HepG2 (cell line): ENCODE data around the gene LCLAT1. TPM values are rescaled to one million over a fixed set of nuclear protein-coding genes. Genes with fewer than 3 reads are reported as not detected.

Experiments
- ATAC-seq: fragments of 200-7000 bp; cut with Tn5 transposase; 3 replicates; pipeline ENCODE4 v1.9.1; 2020; ENCODE audit warnings: mild to moderate bottlenecking, moderate library complexity
- BruUV-seq: library from RNA; stranded (reverse); fragments of 400-500 nt; replicated peaks from 2 replicates; lab custom pipeline; 2021; lab: Mats Ljungman, UMichigan
- CTCF ChIA-PET: fragments of 300-600 bp; formaldehyde crosslinking; extraction: SDS; loops from one replicate; lab custom pipeline; 2021; ENCODE audit warnings: low total read pairs, inconsistent platforms, low intra/inter-chr PET ratio; lab: Yijun Ruan, JAX
- POLR2A ChIA-PET: fragments of 350-600 bp; sonication (Branson Sonifier 250); formaldehyde crosslinking; loops from one replicate; lab custom pipeline; 2020; ENCODE audit warnings: antibody characterized with exemption, inconsistent platforms; lab: Yijun Ruan, JAX
- DNase-seq: peaks from one replicate; pipeline ENCODE4 v3.0.0-alpha.2; 2015; ENCODE audit warnings: low spot score
- FAIRE-seq: peaks from 3 replicates; lab custom pipeline; 2011; peaks lifted over from hg19 to GRCh38; lab: Jason Lieb, UNC
- H2AFZ ChIP-seq: one replicate; pipeline ENCODE4 v1.6.1; 2011; ENCODE audit warnings: low read length, inconsistent platforms
- H3K27ac ChIP-seq: fragments of 300-600 bp; 3 replicates; pipeline ENCODE4 v1.8.0; 2011; ENCODE audit warnings: mixed run types, mild to moderate bottlenecking, mixed read lengths, low read length, inconsistent platforms; ENCODE audit not compliant: insufficient read depth; ENCODE audit errors: extremely low read length
- H3K27me3 ChIP-seq, 2 experiments: fragments of 200-600 bp in 1 of 2; 2 replicates in 1 of 2; 3 replicates in 1 of 2; pipeline versions ENCODE4 v1.6.0 to v1.8.0; 2011; ENCODE audit warnings: low read length in 2 of 2, mild to moderate bottlenecking in 2 of 2, moderate library complexity in 2 of 2, inconsistent platforms in 1 of 2; ENCODE audit not compliant: insufficient read depth in 2 of 2, control insufficient read depth in 1 of 2
- H3K36me3 ChIP-seq, 2 experiments: fragments of 200-600 bp in 1 of 2; replicated peaks in 1 of 2; 2 replicates in 1 of 2; 3 replicates in 1 of 2; pipeline versions ENCODE4 v1.5.1 to v1.8.0; 2011; ENCODE audit warnings: low read length in 2 of 2, inconsistent platforms in 1 of 2; ENCODE audit not compliant: insufficient read depth in 2 of 2, control insufficient read depth in 1 of 2
- H3K4me1 ChIP-seq: 2 replicates; pipeline ENCODE4 v1.5.1; 2012; ENCODE audit warnings: low read length, inconsistent platforms; ENCODE audit not compliant: insufficient read depth
- H3K4me2 ChIP-seq: 2 replicates; pipeline ENCODE4 v1.6.0; 2011; ENCODE audit warnings: low read depth, low read length, inconsistent platforms
- H3K4me3 ChIP-seq, 3 experiments: fragments of 200-600 bp in 1 of 3; sonication (generic), shearing (Covaris generic) in 1 of 3; replicated peaks in 1 of 3; 2 replicates each; pipeline ENCODE4 v1.5.1; 2011 to 2016; ENCODE audit warnings: low read length in 3 of 3, inconsistent platforms in 2 of 3, low read depth in 2 of 3, mild to moderate bottlenecking in 2 of 3, control low read depth in 1 of 3, mixed read lengths in 1 of 3; ENCODE audit not compliant: insufficient read depth in 1 of 3
- H3K79me2 ChIP-seq: one replicate; pipeline ENCODE4 v1.6.1; 2011; ENCODE audit warnings: low read length, inconsistent platforms; ENCODE audit not compliant: insufficient read depth
- H3K9ac ChIP-seq: 2 replicates; pipeline ENCODE4 v1.6.0; 2011; ENCODE audit warnings: mild to moderate bottlenecking, low read depth, low read length, inconsistent platforms; ENCODE audit not compliant: insufficient read depth
- H3K9me3 ChIP-seq: 2 replicates; pipeline ENCODE4 v1.5.1; 2012; ENCODE audit warnings: mild to moderate bottlenecking, low read length
- H4K20me1 ChIP-seq: 2 replicates; pipeline ENCODE4 v1.6.0; 2011; ENCODE audit warnings: inconsistent platforms, mild to moderate bottlenecking, low read length, moderate library complexity; ENCODE audit not compliant: insufficient read depth
- CBX5 ChIP-seq: sonication (generic); formaldehyde crosslinking; IDR thresholded peaks from 2 replicates; pipeline ENCODE4 v1.4.0; 2020; ENCODE audit warnings: missing genetic modification reagents, borderline replicate concordance
- HMG20B ChIP-seq: conservative IDR thresholded peaks from 2 replicates; pipeline ENCODE4 v1.6.1; 2016; ENCODE audit warnings: missing genetic modification reagents, missing compliant biosample characterization
- HNF4G ChIP-seq, 2 experiments: sonication (generic) in 1 of 2; formaldehyde crosslinking in 1 of 2; IDR thresholded peaks; 2 replicates each; pipeline versions ENCODE4 v1.4.0 to v1.6.1; 2011 to 2020; ENCODE audit warnings: borderline replicate concordance in 2 of 2, low read depth in 2 of 2, mild to moderate bottlenecking in 2 of 2, low read length in 1 of 2, missing genetic modification reagents in 1 of 2, moderate library complexity in 1 of 2
- HOXA9 ChIP-seq: sonication (generic); formaldehyde crosslinking; IDR thresholded peaks from 2 replicates; pipeline ENCODE4 v1.8.1; 2022; ENCODE audit warnings: missing genetic modification reagents, mild to moderate bottlenecking, moderate library complexity, borderline replicate concordance
- JARID2 ChIP-seq: sonication (generic); formaldehyde crosslinking; IDR thresholded peaks from 2 replicates; pipeline ENCODE4 v1.8.1; 2023; ENCODE audit warnings: missing genetic modification reagents, inconsistent platforms; ENCODE audit not compliant: insufficient replicate concordance
- KMT2B ChIP-seq: IDR thresholded peaks from 2 replicates; pipeline ENCODE4 v1.6.1; 2016; ENCODE audit warnings: missing genetic modification reagents, missing compliant biosample characterization
- YEATS4 ChIP-seq: sonication (generic); formaldehyde crosslinking; IDR thresholded peaks from 2 replicates; pipeline ENCODE4 v1.4.0; 2020; ENCODE audit warnings: missing genetic modification reagents, borderline replicate concordance
- ZBTB4 ChIP-seq: sonication (generic); formaldehyde crosslinking; IDR thresholded peaks from 2 replicates; pipeline ENCODE4 v1.4.0; 2020; ENCODE audit warnings: missing genetic modification reagents, mild to moderate bottlenecking, borderline replicate concordance
- ZNF441 ChIP-seq: sonication (generic); formaldehyde crosslinking; IDR thresholded peaks from 2 replicates; pipeline ENCODE4 v1.7.0; 2021; ENCODE audit warnings: missing genetic modification reagents, borderline replicate concordance
- ZNF879 ChIP-seq: sonication (generic); formaldehyde crosslinking; IDR thresholded peaks from 2 replicates; pipeline ENCODE4 v1.8.1; 2023; ENCODE audit warnings: missing genetic modification reagents
- WGBS: methylation state at CpG from one replicate; pipeline ENCODE4 v1.1.6; 2017; ENCODE audit warnings: low lambda C conversion rate; 5-methylcytosine and 5-hydroxymethylcytosine counted together
- in situ Hi-C: cut with HindIII; loops from 2 replicates; pipeline ENCODE4 v1.10.0; 2017; ENCODE audit warnings: low pct_unique_long_range_greater_than_20kb; ENCODE audit not compliant: extremely low pct_ligation_motif_present
- intact Hi-C: fragments of 100-400 bp; cut with micrococcal nuclease; formaldehyde crosslinking; loops from one replicate; pipeline ENCODE4 v1.10.0; 2022; ENCODE audit not compliant: unreplicated experiment
- polyA plus RNA-seq, 8 experiments: library from polyadenylated mRNA; depleted of rRNA in 3 of 8; stranded (reverse) in 7 of 8; unstranded in 1 of 8; fragments of >200 nt; fragmentation: Illumina TruSeq in 4 of 8; extraction: Trizol in 4 of 8; gene quantifications; 2 replicates each; pipeline versions ENCODE4 v1.2.1 to v1.2.3, GENCODE V29; 2011 to 2016; ENCODE audit warnings: low read depth in 4 of 8, missing spikeins in 1 of 8, mixed read lengths in 1 of 8; ENCODE audit not compliant: insufficient read depth in 1 of 8
- total RNA-seq, 5 experiments: library from RNA; depleted of rRNA; stranded (reverse); fragments of >200 nt; fragmentation: Illumina TruSeq; extraction: Trizol; gene quantifications; 2 replicates each; pipeline ENCODE4 v1.2.3, GENCODE V29; 2016; ENCODE audit warnings: low read depth in 1 of 5

The LCLAT1 gene
- total and polyA plus RNA-seq, 2 of the 13 experiments (the other 11 are each of a cell fraction or from before 2014, with no cell fraction given), result 18.0 to 28.0 TPM

GRCh38 chr2:30631051-30631671 is 184.1 kb downstream of the LCLAT1 start:
- BruUV-seq, result no TSS peak
- H3K27me3 ChIP-seq, result no peaks in the 10 kb centered on the region
- DNase-seq (no peak), ATAC-seq (no peak), FAIRE-seq (no peak)
- TF ChIP-seq ZNF879 (no peak), ZNF441 (no peak), HNF4G (IDR thresholded peaks at IDR 0.05; ENCODE audit: borderline replicate concordance, low read depth, low read length) (no peak), HNF4G (CRISPR knock-in tag; IDR thresholded peaks at IDR 0.05; ENCODE audit: borderline replicate concordance, low read depth) (no peak), YEATS4 (CRISPR knock-in tag) (no peak), HOXA9 (CRISPR knock-in tag) (no peak), ZBTB4 (CRISPR knock-in tag) (no peak), JARID2 (no peak), CBX5 (CRISPR knock-in tag) (no peak), KMT2B (CRISPR knock-in tag) (no peak), HMG20B (no peak)
- H3K4me3 ChIP-seq, result no peak overlapping the region
- ChIA-PET POLR2A (no interaction called here), CTCF (no interaction called here)
- no peaks in the 10 kb centered on the region for H3K79me2 ChIP-seq
- H3K4me2 ChIP-seq, result no peak overlapping the region
- no peaks in the 10 kb centered on the region for H3K4me1 ChIP-seq
- no peaks in the 10 kb centered on the region for H3K36me3 ChIP-seq
- H3K9me3 ChIP-seq, result no peaks in the 10 kb centered on the region
- H4K20me1 ChIP-seq, result no peaks in the 10 kb centered on the region
- intact Hi-C loops (no loop called here), in situ Hi-C loops (no loop called here)
- H2AFZ ChIP-seq, result no peak overlapping the region
- no peak overlapping the region for H3K9ac ChIP-seq
- WGBS, result 72% methylated on average over 1 of the region's 1 CpG
- H3K27ac ChIP-seq, result no peak overlapping the region
